Erythroblast (primary cell): ENCODE measurements around the gene GRK4.

ENCODE experiments used
- GATA1 ChIP-seq: IDR thresholded peaks from 2 replicates; pipeline ENCODE4 v1.6.1; 2011; ENCODE audit warnings: low read depth, mild to moderate bottlenecking, control low read depth, low read length, moderate library complexity
- POLR2A ChIP-seq: IDR thresholded peaks from 2 replicates; pipeline ENCODE4 v1.6.1; 2011; ENCODE audit warnings: mild to moderate bottlenecking, low read length

- TF ChIP-seq GATA1 (no peak), POLR2A (no peak)
Observed at GRCh38 chr4:3031357-3032082, 68.1 kb downstream of the GRK4 start.
